H9 (cell line): ENCODE data around the gene HIP1. TPM values are rescaled to one million over a fixed set of nuclear protein-coding genes. Genes with fewer than 3 reads are reported as not detected.
A peak's percentile ranks its signal among the peaks of the same experiment; 100 is the strongest.

Experiments
- DNase-seq: peaks from one replicate; pipeline ENCODE4 v3.0.0-alpha.2; 2017
- H2AFZ ChIP-seq: one replicate; pipeline ENCODE4 v1.6.1; 2013; ENCODE audit warnings: mild to moderate bottlenecking, low read length, control low read depth, moderate library complexity
- H2AK5ac ChIP-seq: 2 replicates; pipeline ENCODE4 v1.6.1; 2013; ENCODE audit warnings: low read length, control low read depth, mixed read lengths; ENCODE audit not compliant: insufficient read length
- H2BK120ac ChIP-seq: one replicate; pipeline ENCODE4 v1.6.1; 2013; ENCODE audit warnings: low read depth, mild to moderate bottlenecking, low read length, control low read depth, inconsistent platforms; ENCODE audit not compliant: poor library complexity, severe bottlenecking
- H2BK12ac ChIP-seq: 2 replicates; pipeline ENCODE4 v1.6.1; 2013; ENCODE audit warnings: low read length, control low read depth, mixed read lengths, low read depth; ENCODE audit not compliant: insufficient read length
- H2BK15ac ChIP-seq: 2 replicates; pipeline ENCODE4 v1.6.1; 2013; ENCODE audit warnings: low read depth, low read length, control low read depth
- H2BK20ac ChIP-seq: one replicate; pipeline ENCODE4 v1.6.1; 2013; ENCODE audit warnings: low read depth, mild to moderate bottlenecking, low read length, control low read depth, inconsistent platforms; ENCODE audit not compliant: poor library complexity, severe bottlenecking
- H2BK5ac ChIP-seq: 2 replicates; pipeline ENCODE4 v1.6.1; 2013; ENCODE audit warnings: low read length, control low read depth, mixed read lengths; ENCODE audit not compliant: insufficient read length
- H3K14ac ChIP-seq: 2 replicates; pipeline ENCODE4 v1.6.1; 2013; ENCODE audit warnings: low read length, control low read depth; ENCODE audit not compliant: insufficient read depth
- H3K18ac ChIP-seq: 2 replicates; pipeline ENCODE4 v1.6.1; 2013; ENCODE audit warnings: low read depth, mild to moderate bottlenecking, mixed read lengths, low read length, control low read depth; ENCODE audit not compliant: insufficient read length
- H3K23ac ChIP-seq: 2 replicates; pipeline ENCODE4 v1.6.1; 2013; ENCODE audit warnings: low read length, control low read depth, mixed read lengths, low read depth; ENCODE audit not compliant: insufficient read length
- H3K23me2 ChIP-seq: 2 replicates; pipeline ENCODE4 v1.6.1; 2013; ENCODE audit warnings: low read depth, mild to moderate bottlenecking, mixed read lengths, low read length, control low read depth; ENCODE audit not compliant: insufficient read length, poor library complexity, severe bottlenecking
- H3K27ac ChIP-seq: 2 replicates; pipeline ENCODE4 v1.5.1; 2013; ENCODE audit warnings: low read length, control low read depth, mixed read lengths, low read depth; ENCODE audit not compliant: insufficient read length
- H3K27me3 ChIP-seq: 2 replicates; pipeline ENCODE4 v1.6.1; 2013; ENCODE audit warnings: low read length, control low read depth, inconsistent platforms; ENCODE audit not compliant: insufficient read depth
- H3K4ac ChIP-seq: 2 replicates; pipeline ENCODE4 v1.6.1; 2013; ENCODE audit warnings: low read depth, mild to moderate bottlenecking, control low read depth, inconsistent platforms, low read length, moderate library complexity
- H3K4me1 ChIP-seq: 2 replicates; pipeline ENCODE4 v1.6.1; 2013; ENCODE audit warnings: low read length, control low read depth, inconsistent platforms; ENCODE audit not compliant: insufficient read depth
- H3K4me2 ChIP-seq: 2 replicates; pipeline ENCODE4 v1.6.1; 2013; ENCODE audit warnings: low read length, control low read depth, mixed read lengths; ENCODE audit not compliant: insufficient read length, insufficient read depth
- H3K56ac ChIP-seq: 2 replicates; pipeline ENCODE4 v1.6.1; 2013; ENCODE audit warnings: low read depth, mild to moderate bottlenecking, mixed read lengths, low read length, control low read depth; ENCODE audit not compliant: insufficient read length
- H3K79me1 ChIP-seq: 2 replicates; pipeline ENCODE4 v1.6.1; 2013; ENCODE audit warnings: low read depth, mild to moderate bottlenecking, moderate library complexity, low read length, control low read depth, inconsistent platforms; ENCODE audit not compliant: insufficient read depth, poor library complexity, severe bottlenecking
- H3K79me2 ChIP-seq: 2 replicates; pipeline ENCODE4 v1.6.1; 2013; ENCODE audit warnings: low read length, control low read depth, inconsistent platforms; ENCODE audit not compliant: insufficient read depth
- H3K9ac ChIP-seq: 2 replicates; pipeline ENCODE4 v1.6.1; 2013; ENCODE audit warnings: low read length, control low read depth, mixed read lengths; ENCODE audit not compliant: insufficient read length; ENCODE audit errors: extremely low read depth
- H3K9me3 ChIP-seq: one replicate; pipeline ENCODE4 v1.6.1; 2013; ENCODE audit warnings: low read depth, low read length, inconsistent platforms; ENCODE audit not compliant: control insufficient read depth
- H3T11ph ChIP-seq: one replicate; pipeline ENCODE4 v1.6.1; 2013; ENCODE audit warnings: mild to moderate bottlenecking, low read length, control low read depth, inconsistent platforms
- H4K20me1 ChIP-seq: one replicate; pipeline ENCODE4 v1.6.1; 2013; ENCODE audit not compliant: control insufficient read depth, insufficient read length, insufficient read depth
- H4K5ac ChIP-seq: 2 replicates; pipeline ENCODE4 v1.6.1; 2013; ENCODE audit warnings: low read depth, mild to moderate bottlenecking, mixed read lengths, low read length, control low read depth; ENCODE audit not compliant: insufficient read length
- H4K8ac ChIP-seq: replicated peaks from 2 replicates; pipeline ENCODE4 v1.6.1; 2013; ENCODE audit warnings: low read length, control low read depth, mixed read lengths, low read depth; ENCODE audit not compliant: insufficient read length
- H4K91ac ChIP-seq: 2 replicates; pipeline ENCODE4 v1.6.1; 2013; ENCODE audit warnings: low read depth, mild to moderate bottlenecking, moderate library complexity, mixed read lengths, low read length, control low read depth; ENCODE audit not compliant: insufficient read length
- H3K27ac Mint-ChIP-seq, 3 experiments: 2 replicates in 2 of 3; 3 replicates in 1 of 3; pipeline ENCODE4 v1.8.0; 2020 to 2021; ENCODE audit warnings: mixed read lengths in 3 of 3, mild to moderate bottlenecking in 1 of 3, moderate library complexity in 1 of 3
- H3K27me3 Mint-ChIP-seq: 2 replicates; pipeline ENCODE4 v1.8.0; 2021; ENCODE audit warnings: low read depth, mild to moderate bottlenecking, moderate library complexity, mixed read lengths
- H3K36me3 Mint-ChIP-seq, 3 experiments: 2 replicates in 2 of 3; 3 replicates in 1 of 3; pipeline ENCODE4 v1.8.0; 2020 to 2021; ENCODE audit warnings: low read depth in 3 of 3, mixed read lengths in 3 of 3; ENCODE audit not compliant: insufficient read depth in 1 of 3
- H3K4me1 Mint-ChIP-seq, 2 experiments: 2 replicates each; pipeline ENCODE4 v1.8.0; 2020; ENCODE audit warnings: mixed read lengths in 2 of 2
- H3K4me3 Mint-ChIP-seq, 2 experiments: 2 replicates in 1 of 2; 3 replicates in 1 of 2; pipeline ENCODE4 v1.8.0; 2020 to 2021; ENCODE audit warnings: mild to moderate bottlenecking in 2 of 2, mixed read lengths in 2 of 2, moderate library complexity in 1 of 2
- H3K9me3 Mint-ChIP-seq, 2 experiments: 2 replicates in 1 of 2; 3 replicates in 1 of 2; pipeline ENCODE4 v1.8.0; 2020; ENCODE audit warnings: mild to moderate bottlenecking in 2 of 2, mixed read lengths in 2 of 2, moderate library complexity in 1 of 2
- WGBS: extraction: QIAGEN DNeasy Blood & Tissue Kit; methylation state at CpG from one replicate; pipeline ENCODE4 v1.1.7; 2013; ENCODE audit warnings: missing lambda C conversion rate, low lambda C conversion rate, mixed read lengths; ENCODE audit not compliant: insufficient read length; ENCODE audit errors: extremely low coverage; 5-methylcytosine and 5-hydroxymethylcytosine counted together
- total RNA-seq: library from RNA; stranded (reverse); gene quantifications from 2 replicates; pipeline ENCODE4 v1.2.1, GENCODE V29; 2021
- TF ChIP-seq, protein P1 (sequence below): fragments of 200-600 bp; sonication (generic); conservative IDR thresholded peaks from 3 replicates; pipeline ENCODE4 v1.8.0; 2021; ENCODE audit warnings: antibody characterized with exemption, mild to moderate bottlenecking

The HIP1 gene
- total RNA-seq, 1 experiment from 2014 or later, result 87.5 TPM

DNA sequence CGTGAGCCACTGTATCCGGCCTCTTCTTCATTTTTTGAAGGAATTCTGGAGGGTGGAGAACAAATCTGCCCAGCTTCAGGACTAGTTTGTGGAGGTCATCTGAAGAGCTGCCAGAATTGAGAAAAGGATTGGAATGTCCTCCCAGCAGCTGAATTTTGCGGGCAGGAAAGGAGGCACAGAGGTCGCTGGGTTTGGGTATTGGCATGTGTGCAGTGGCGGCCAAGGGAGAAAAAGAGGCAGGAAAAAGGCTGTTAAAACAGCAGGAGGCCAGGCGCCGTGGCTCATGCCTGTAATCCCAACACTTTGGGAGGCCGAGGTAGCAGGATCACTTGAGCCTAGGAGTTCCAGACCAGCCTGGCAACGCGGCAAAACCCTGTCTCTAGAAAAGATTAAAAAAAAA, 80.4 kb downstream of the HIP1 start:
- Histone ChIP-seq H4K8ac (no peak overlapping the region), H2AFZ (no peak overlapping the region), H3K27ac (no peak overlapping the region), H2BK120ac (no peak overlapping the region), H3K4me1 (no peaks in the 10 kb centered on the region), H4K91ac (no peak overlapping the region), H3K23ac (no peak overlapping the region), H4K5ac (no peak overlapping the region), H2BK20ac (no peak overlapping the region), H3K56ac (no peak overlapping the region), H3K14ac (no peak overlapping the region), H3K4me2 (no peak overlapping the region), H3K18ac (no peak overlapping the region), H2AK5ac (no peak overlapping the region), H3K9ac (no peak overlapping the region), H3K9me3 (no peaks in the 10 kb centered on the region), H4K20me1 (no peaks in the 10 kb centered on the region), H2BK5ac (no peak overlapping the region), H3K79me2 (no peaks in the 10 kb centered on the region), H3K23me2 (no peaks in the 10 kb centered on the region), H2BK12ac (no peak overlapping the region), H2BK15ac (no peak overlapping the region), H3K79me1 (no peaks in the 10 kb centered on the region), H3T11ph (no peak overlapping the region), H3K27me3 (no peaks in the 10 kb centered on the region), H3K4ac (no peak overlapping the region)
- Mint-ChIP-seq H3K4me3 (no peak overlapping the region), H3K36me3 (no peaks in the 10 kb centered on the region), H3K9me3 (no peaks in the 10 kb centered on the region), H3K27ac (peak overlapping the region in 1 of 3 experiments; percentile 78; a peak in 2 of 7 replicates), H3K4me1 (peaks cover 7 to 15% of the 10 kb centered on the region in 2 experiments), H3K27me3 (no peaks in the 10 kb centered on the region)
- no peak for DNase-seq
- no CpG with 5 or more reads among the region's 10 CpGs for WGBS
- TF ChIP-seq, protein P1, sequence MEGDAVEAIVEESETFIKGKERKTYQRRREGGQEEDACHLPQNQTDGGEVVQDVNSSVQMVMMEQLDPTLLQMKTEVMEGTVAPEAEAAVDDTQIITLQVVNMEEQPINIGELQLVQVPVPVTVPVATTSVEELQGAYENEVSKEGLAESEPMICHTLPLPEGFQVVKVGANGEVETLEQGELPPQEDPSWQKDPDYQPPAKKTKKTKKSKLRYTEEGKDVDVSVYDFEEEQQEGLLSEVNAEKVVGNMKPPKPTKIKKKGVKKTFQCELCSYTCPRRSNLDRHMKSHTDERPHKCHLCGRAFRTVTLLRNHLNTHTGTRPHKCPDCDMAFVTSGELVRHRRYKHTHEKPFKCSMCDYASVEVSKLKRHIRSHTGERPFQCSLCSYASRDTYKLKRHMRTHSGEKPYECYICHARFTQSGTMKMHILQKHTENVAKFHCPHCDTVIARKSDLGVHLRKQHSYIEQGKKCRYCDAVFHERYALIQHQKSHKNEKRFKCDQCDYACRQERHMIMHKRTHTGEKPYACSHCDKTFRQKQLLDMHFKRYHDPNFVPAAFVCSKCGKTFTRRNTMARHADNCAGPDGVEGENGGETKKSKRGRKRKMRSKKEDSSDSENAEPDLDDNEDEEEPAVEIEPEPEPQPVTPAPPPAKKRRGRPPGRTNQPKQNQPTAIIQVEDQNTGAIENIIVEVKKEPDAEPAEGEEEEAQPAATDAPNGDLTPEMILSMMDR, result no peak
